ENCODE data around the gene PLA2G4E.

DNA sequence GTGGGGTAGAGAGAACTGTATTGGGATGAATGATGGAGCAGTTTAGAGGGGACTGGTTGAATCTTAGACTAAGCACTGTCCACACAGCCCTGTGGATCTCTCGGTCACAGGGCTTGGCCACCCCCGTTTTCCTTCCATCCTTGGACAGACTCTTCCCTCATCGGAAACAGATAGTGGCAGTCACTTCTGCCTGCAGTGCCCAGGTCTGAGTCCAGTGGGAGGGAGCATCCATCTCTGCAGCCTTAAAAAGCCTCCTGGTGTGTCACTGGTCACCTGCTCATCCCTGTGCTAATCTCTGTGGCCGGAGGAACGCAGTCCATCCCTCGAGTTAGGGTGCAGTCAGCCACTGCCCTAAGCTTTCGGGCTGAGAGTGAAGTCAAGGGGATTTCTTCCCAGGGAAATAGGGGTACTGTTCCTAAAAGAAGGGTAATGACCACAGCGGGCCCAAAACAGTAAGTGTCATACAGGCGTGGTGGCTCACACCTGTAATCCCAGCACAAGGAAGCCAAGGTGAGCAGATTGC, 41.5 kb upstream of the PLA2G4E start:
- TF ChIP-seq CTCF (IDR thresholded peaks at IDR 0.05) (no peak), POLR2A (IDR thresholded peaks at IDR 0.05) (no peak)

Measured in esophagus squamous epithelium (tissue), 4 donors.